GM12878 (cell line): ENCODE data around the gene WTAP. TPM values are rescaled to one million over a fixed set of nuclear protein-coding genes. Genes with fewer than 3 reads are reported as not detected.
A peak's percentile ranks its signal among the peaks of the same experiment; 100 is the strongest.

Experiments used
- CREM ChIP-seq: IDR thresholded peaks from 2 replicates; pipeline ENCODE4 v1.6.1; 2014; ENCODE audit warnings: antibody characterized with exemption, low read depth
- EP300 ChIP-seq, 2 experiments: fragments of 150-350 bp in 1 of 2; IDR thresholded peaks; 2 replicates each; pipeline ENCODE4 v1.6.1; 2011 to 2012; ENCODE audit warnings: low read depth in 2 of 2, low read length in 2 of 2, borderline replicate concordance in 1 of 2, improper control_type of control experiment in 1 of 2, inconsistent platforms in 1 of 2; ENCODE audit not compliant: control insufficient read depth in 1 of 2
- HSF1 ChIP-seq: fragments of 150-350 bp; IDR thresholded peaks from 2 replicates; pipeline ENCODE4 v1.6.1; 2014; ENCODE audit warnings: mild to moderate bottlenecking, low read depth, low read length
- NFYB ChIP-seq: IDR thresholded peaks from 2 replicates; pipeline ENCODE4 v1.6.1; 2011; ENCODE audit warnings: low read depth, mild to moderate bottlenecking, low read length, improper control_type of control experiment, moderate library complexity; ENCODE audit not compliant: insufficient read depth
- POLR2A ChIP-seq: IDR thresholded peaks from 2 replicates; pipeline ENCODE4 v1.6.1; 2011; ENCODE audit warnings: low read depth, mild to moderate bottlenecking, low read length
- POLR2AphosphoS5 ChIP-seq: IDR thresholded peaks from 2 replicates; pipeline ENCODE4 v1.6.1; 2011; ENCODE audit warnings: mild to moderate bottlenecking, low read length, inconsistent platforms
- SMAD5 ChIP-seq: IDR thresholded peaks from 2 replicates; pipeline ENCODE4 v1.6.1; 2016; ENCODE audit warnings: antibody characterized with exemption, low read depth
- SP1 ChIP-seq: IDR thresholded peaks from one replicate; pipeline ENCODE4 v1.6.1; 2011; ENCODE audit warnings: low read depth, low read length
- SUPT20H ChIP-seq: IDR thresholded peaks from 2 replicates; pipeline ENCODE4 v1.6.1; 2011; ENCODE audit warnings: low read depth, mild to moderate bottlenecking, low read length, moderate library complexity, borderline replicate concordance; ENCODE audit not compliant: control insufficient read depth
- TCF7 ChIP-seq: IDR thresholded peaks from 2 replicates; pipeline ENCODE4 v1.6.1; 2014; ENCODE audit warnings: antibody characterized with exemption, borderline replicate concordance
- polyA plus RNA-seq, 11 experiments: library from polyadenylated mRNA; depleted of rRNA in 4 of 11; unstranded in 6 of 11; stranded (reverse) in 5 of 11; fragments of >200 nt; fragmentation: Nextera tagmentation in 4 of 11; fragmentation: Illumina TruSeq in 1 of 11; extraction: Ambion mirVana in 4 of 11; extraction: Trizol in 1 of 11; gene quantifications; 1 replicate in 1 of 11; 2 replicates in 10 of 11; pipeline versions ENCODE4 v1.2.1 to v1.2.3, GENCODE V29; 2011 to 2016; ENCODE audit warnings: inconsistent platforms in 2 of 11, missing spikeins in 2 of 11, low read depth in 1 of 11
- total RNA-seq, 4 experiments: library from RNA; depleted of rRNA in 3 of 4; stranded (reverse); fragments of >200 nt in 3 of 4; fragmentation: Illumina TruSeq in 1 of 4; extraction: Trizol in 1 of 4; gene quantifications; 2 replicates each; pipeline versions ENCODE4 v1.2.1 to v1.2.3, GENCODE V29; 2013 to 2021
- TF ChIP-seq, protein P1 (sequence below): fragments of 450-650 bp; IDR thresholded peaks from 2 replicates; pipeline ENCODE4 v1.6.1; 2018; ENCODE audit warnings: borderline replicate concordance, mild to moderate bottlenecking; ENCODE audit not compliant: partially characterized antibody

WTAP gene
- total and polyA plus RNA-seq, 10 of the 15 experiments (the other 5 are each of a cell fraction or from before 2014, with no cell fraction given), result 38.7 to 132 (median 83.1) TPM

GRCh38 chr6:159777240-159777904 lies 50.1 kb downstream of the WTAP start (continued):
- TF ChIP-seq, protein P1, sequence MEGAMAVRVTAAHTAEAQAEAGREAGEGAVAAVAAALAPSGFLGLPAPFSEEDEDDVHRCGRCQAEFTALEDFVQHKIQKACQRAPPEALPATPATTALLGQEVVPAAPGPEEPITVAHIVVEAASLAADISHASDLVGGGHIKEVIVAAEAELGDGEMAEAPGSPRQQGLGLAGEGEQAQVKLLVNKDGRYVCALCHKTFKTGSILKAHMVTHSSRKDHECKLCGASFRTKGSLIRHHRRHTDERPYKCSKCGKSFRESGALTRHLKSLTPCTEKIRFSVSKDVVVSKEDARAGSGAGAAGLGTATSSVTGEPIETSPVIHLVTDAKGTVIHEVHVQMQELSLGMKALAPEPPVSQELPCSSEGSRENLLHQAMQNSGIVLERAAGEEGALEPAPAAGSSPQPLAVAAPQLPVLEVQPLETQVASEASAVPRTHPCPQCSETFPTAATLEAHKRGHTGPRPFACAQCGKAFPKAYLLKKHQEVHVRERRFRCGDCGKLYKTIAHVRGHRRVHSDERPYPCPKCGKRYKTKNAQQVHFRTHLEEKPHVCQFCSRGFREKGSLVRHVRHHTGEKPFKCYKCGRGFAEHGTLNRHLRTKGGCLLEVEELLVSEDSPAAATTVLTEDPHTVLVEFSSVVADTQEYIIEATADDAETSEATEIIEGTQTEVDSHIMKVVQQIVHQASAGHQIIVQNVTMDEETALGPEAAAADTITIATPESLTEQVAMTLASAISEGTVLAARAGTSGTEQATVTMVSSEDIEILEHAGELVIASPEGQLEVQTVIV, result no peak
- TF ChIP-seq CREM, result no peak
- no peak for TF ChIP-seq SUPT20H
- no peak for TF ChIP-seq EP300 (IDR thresholded peaks at IDR 0.05; ENCODE audit: borderline replicate concordance in 1 of 2, control insufficient read depth in 1 of 2, low read depth in 2 of 2, low read length in 2 of 2)
- TF ChIP-seq SMAD5, result peak; percentile 34; the same call in 1 of the 2 replicates
- TF ChIP-seq NFYB, result no peak
- TF ChIP-seq POLR2A, result peak; percentile 20; the same call in 1 of the 2 replicates
- TF ChIP-seq HSF1, result no peak
- TF ChIP-seq SP1, result no peak
- no peak for TF ChIP-seq TCF7
- TF ChIP-seq POLR2AphosphoS5, result peak; percentile 54; the same call in 1 of the 2 replicates
